Gastrocnemius medialis (tissue), 4 donors: Measurements from ENCODE around the gene CACNA2D1. TPM values are rescaled to one million over a fixed set of nuclear protein-coding genes. Genes with fewer than 3 reads are reported as not detected.
A peak's percentile ranks its signal among the peaks of the same experiment; 100 is the strongest.

Experiments
- ATAC-seq, 2 donors: fragments of 150-250 bp; one replicate each; pipeline ENCODE4 v1.9.1; 2016
- DNase-seq, 2 donors: peaks; one replicate each; pipeline ENCODE4 v3.0.0-alpha.2; 2019
- H3K27ac ChIP-seq, 4 donors: fragments of 200-600 bp; sonication (generic); 1 replicate in 1 of 4; 2 replicates in 3 of 4; pipeline ENCODE4 v1.5.1; 2016 to 2018; ENCODE audit warnings: mild to moderate bottlenecking in 2 of 4, moderate library complexity in 1 of 4
- H3K27me3 ChIP-seq, 3 donors: fragments of 200-600 bp; sonication (generic) in 2 of 3; 1 replicate in 1 of 3; 2 replicates in 2 of 3; pipeline versions ENCODE4 v1.5.1 to v1.6.0; 2016 to 2019; ENCODE audit warnings: mild to moderate bottlenecking in 1 of 3, moderate library complexity in 1 of 3
- H3K36me3 ChIP-seq, 2 donors: fragments of 200-600 bp; sonication (generic) in 1 of 2; one replicate each; pipeline ENCODE4 v1.5.1; 2017 to 2018
- H3K4me1 ChIP-seq, 2 donors: fragments of 200-600 bp; sonication (generic) in 1 of 2; one replicate each; pipeline ENCODE4 v1.5.1; 2016 to 2017; ENCODE audit warnings: mild to moderate bottlenecking in 2 of 2
- H3K4me3 ChIP-seq, 4 donors: fragments of 200-600 bp; sonication (generic) in 3 of 4; 1 replicate in 1 of 4; 2 replicates in 3 of 4; pipeline ENCODE4 v1.5.1; 2016 to 2019; ENCODE audit warnings: mild to moderate bottlenecking in 2 of 4
- H3K9me3 ChIP-seq, 3 donors: fragments of 200-600 bp; sonication (generic) in 2 of 3; 1 replicate in 1 of 3; 2 replicates in 2 of 3; pipeline ENCODE4 v1.5.1; 2016 to 2019
- POLR2A ChIP-seq, 2 donors: fragments of 450-650 bp; IDR thresholded peaks; one replicate each; pipeline ENCODE4 v1.6.1; 2017; ENCODE audit warnings: antibody characterized with exemption in 2 of 2, mild to moderate bottlenecking in 2 of 2, moderate library complexity in 2 of 2
- in situ Hi-C, 4 donors: fragments of 200-750 bp; cut with MboI; loops; one replicate each; pipeline versions ENCODE4 v1.15.0 to v1.8.0; 2017; ENCODE audit warnings: low sequenced_read_pairs in 4 of 4
- intact Hi-C: fragments of 100-400 bp; cut with DNase I; formaldehyde crosslinking; loops from one replicate; pipeline ENCODE4 v1.15.1; 2023; ENCODE audit warnings: low total_unique reads
- total RNA-seq, 4 donors: library from RNA; depleted of rRNA; stranded (reverse); fragments of >200 nt; gene quantifications; one replicate each; pipeline versions ENCODE4 v1.1.0 to v1.2.3, GENCODE V29; 2016
- TF ChIP-seq, protein P1 (sequence below), 5 experiments: fragments of 450-650 bp in 3 of 5; fragments of 200-600 bp in 2 of 5; sonication (generic) in 2 of 5; IDR thresholded peaks in 4 of 5; conservative IDR thresholded peaks in 1 of 5; 1 replicate in 4 of 5; 2 replicates in 1 of 5; pipeline ENCODE4 v1.5.1; 2016 to 2019; ENCODE audit warnings: antibody characterized with exemption in 5 of 5, mild to moderate bottlenecking in 3 of 5, moderate library complexity in 3 of 5

CACNA2D1 gene
- total RNA-seq, 4 donors from 2014 or later: 83.9 to 157 (median 120) TPM

DNA sequence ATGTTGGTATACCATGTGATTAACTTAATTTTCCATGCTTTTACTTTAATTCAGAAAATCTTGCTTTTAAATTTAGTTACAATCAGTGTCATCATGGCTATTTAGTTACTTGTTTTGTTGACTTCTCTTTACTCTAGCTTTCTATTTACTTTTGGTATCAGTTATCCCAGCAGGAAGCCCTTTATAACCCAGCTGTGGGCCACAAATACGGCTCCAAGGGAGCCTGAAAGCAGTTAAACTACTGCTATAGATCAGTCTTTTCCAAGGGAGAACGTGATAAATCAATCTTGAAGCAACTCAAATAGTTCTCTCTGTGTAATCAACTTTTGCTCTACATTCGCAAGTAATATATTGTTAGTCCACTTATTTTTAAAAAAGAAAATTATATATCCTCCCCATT is 287.4 kb downstream of the CACNA2D1 start:
- Histone ChIP-seq H3K9me3 (no peaks in the 10 kb centered on the region), H3K27me3 (no peaks in the 10 kb centered on the region), H3K27ac (no peak overlapping the region), H3K4me3 (no peak overlapping the region), H3K36me3 (no peaks in the 10 kb centered on the region), H3K4me1 (peaks cover 56 to 61% of the 10 kb centered on the region in 2 donors)
- intact Hi-C loops: no loop called here
- no peak for DNase-seq
- no peak for ATAC-seq
- in situ Hi-C loops: no loop called here
- TF ChIP-seq, protein P1, sequence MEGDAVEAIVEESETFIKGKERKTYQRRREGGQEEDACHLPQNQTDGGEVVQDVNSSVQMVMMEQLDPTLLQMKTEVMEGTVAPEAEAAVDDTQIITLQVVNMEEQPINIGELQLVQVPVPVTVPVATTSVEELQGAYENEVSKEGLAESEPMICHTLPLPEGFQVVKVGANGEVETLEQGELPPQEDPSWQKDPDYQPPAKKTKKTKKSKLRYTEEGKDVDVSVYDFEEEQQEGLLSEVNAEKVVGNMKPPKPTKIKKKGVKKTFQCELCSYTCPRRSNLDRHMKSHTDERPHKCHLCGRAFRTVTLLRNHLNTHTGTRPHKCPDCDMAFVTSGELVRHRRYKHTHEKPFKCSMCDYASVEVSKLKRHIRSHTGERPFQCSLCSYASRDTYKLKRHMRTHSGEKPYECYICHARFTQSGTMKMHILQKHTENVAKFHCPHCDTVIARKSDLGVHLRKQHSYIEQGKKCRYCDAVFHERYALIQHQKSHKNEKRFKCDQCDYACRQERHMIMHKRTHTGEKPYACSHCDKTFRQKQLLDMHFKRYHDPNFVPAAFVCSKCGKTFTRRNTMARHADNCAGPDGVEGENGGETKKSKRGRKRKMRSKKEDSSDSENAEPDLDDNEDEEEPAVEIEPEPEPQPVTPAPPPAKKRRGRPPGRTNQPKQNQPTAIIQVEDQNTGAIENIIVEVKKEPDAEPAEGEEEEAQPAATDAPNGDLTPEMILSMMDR (IDR thresholded peaks at IDR 0.05 in 4 of 5, conservative IDR thresholded peaks at IDR 0.05 in 1 of 5): no peak
- TF ChIP-seq POLR2A (IDR thresholded peaks at IDR 0.05): no peak

DNA sequence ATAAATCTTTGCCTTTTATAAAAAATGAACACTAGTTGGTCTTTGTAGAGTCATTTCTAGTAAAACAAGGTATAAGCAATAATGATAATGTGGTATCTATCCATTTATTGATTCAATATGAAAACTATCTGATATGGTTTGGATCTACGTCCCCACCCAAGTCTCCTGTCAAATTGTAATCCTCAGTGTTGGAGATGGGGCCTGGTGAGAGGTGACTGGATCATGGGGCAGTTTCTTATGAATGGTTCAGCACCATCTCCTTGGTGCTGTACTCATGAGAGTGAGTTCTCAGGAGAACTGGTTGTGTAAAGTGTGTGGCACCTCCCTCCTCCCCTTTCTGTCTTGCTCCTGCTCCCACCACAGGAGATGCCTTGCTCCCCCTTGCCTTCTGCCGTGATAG is 288.8 kb downstream of the CACNA2D1 start:
- no peak for TF ChIP-seq POLR2A (IDR thresholded peaks at IDR 0.05)
- TF ChIP-seq, protein P1 (IDR thresholded peaks at IDR 0.05 in 4 of 5, conservative IDR thresholded peaks at IDR 0.05 in 1 of 5): no peak
- Histone ChIP-seq H3K36me3 (no peaks in the 10 kb centered on the region), H3K4me3 (no peak overlapping the region), H3K27me3 (no peaks in the 10 kb centered on the region), H3K9me3 (no peaks in the 10 kb centered on the region), H3K4me1 (peaks cover 56 to 63% of the 10 kb centered on the region in 2 donors), H3K27ac (no peak overlapping the region)
- ATAC-seq: no peak
- in situ Hi-C loops: no loop called here
- intact Hi-C loops: no loop called here
- no peak for DNase-seq

DNA sequence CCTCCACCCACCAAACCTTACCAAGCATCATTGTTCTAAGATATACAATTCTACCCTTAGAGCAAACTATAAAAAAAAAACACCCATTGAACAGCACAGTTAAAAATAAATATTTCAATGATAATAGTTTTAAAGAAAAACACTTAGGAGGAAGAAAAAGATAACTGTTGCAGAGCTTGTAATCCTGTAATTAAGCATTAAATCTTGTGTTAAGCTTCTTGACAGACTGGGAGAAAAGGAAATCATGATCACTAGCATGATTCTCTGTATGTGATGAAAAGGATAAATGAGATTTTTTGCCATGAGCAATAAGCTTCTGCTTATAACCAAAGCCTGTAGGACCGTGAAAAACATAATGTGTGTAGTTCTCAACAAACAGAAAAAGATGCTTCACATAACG is 289.8 kb downstream of the CACNA2D1 start:
- in situ Hi-C loops (no loop called here), intact Hi-C loops (no loop called here)
- no peaks in the 10 kb centered on the region for H3K27me3 ChIP-seq
- TF ChIP-seq, protein P1 (IDR thresholded peaks at IDR 0.05 in 4 of 5, conservative IDR thresholded peaks at IDR 0.05 in 1 of 5): no peak
- TF ChIP-seq POLR2A (IDR thresholded peaks at IDR 0.05): no peak
- no peaks in the 10 kb centered on the region for H3K36me3 ChIP-seq
- H3K4me3 ChIP-seq: no peak overlapping the region
- peaks cover 52 to 54% of the 10 kb centered on the region in 2 donors for H3K4me1 ChIP-seq
- DNase-seq (no peak), ATAC-seq (no peak)
- H3K9me3 ChIP-seq: no peaks in the 10 kb centered on the region
- no peak overlapping the region for H3K27ac ChIP-seq

DNA sequence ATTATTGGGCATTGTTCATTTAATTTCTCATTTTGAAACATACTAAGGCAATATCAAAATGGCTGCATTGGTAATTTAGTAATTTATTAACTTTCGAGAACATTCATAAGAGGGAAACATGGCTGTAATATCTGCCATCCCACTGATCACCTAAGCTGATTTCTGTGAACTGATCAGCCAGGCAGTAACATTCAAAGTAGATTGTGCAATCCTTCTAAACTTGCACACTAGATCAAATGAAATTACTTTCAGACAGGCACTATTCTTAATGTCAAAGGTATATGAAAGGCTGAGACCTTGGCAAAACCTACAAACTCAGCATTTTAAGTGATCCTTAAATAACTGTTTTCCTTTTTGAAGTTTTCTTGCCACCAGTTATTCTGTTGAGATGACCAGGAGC is 290.7 kb downstream of the CACNA2D1 start:
- Histone ChIP-seq H3K9me3 (no peaks in the 10 kb centered on the region), H3K27ac (no peak overlapping the region), H3K4me3 (no peak overlapping the region), H3K4me1 (peaks cover 43 to 46% of the 10 kb centered on the region in 2 donors), H3K27me3 (no peaks in the 10 kb centered on the region), H3K36me3 (no peaks in the 10 kb centered on the region)
- ATAC-seq: peak in 1 of 2 donors; percentile 39
- no peak for DNase-seq
- TF ChIP-seq, protein P1 (IDR thresholded peaks at IDR 0.05 in 4 of 5, conservative IDR thresholded peaks at IDR 0.05 in 1 of 5): no peak
- no peak for TF ChIP-seq POLR2A (IDR thresholded peaks at IDR 0.05)
- in situ Hi-C loops (no loop called here), intact Hi-C loops (no loop called here)

DNA sequence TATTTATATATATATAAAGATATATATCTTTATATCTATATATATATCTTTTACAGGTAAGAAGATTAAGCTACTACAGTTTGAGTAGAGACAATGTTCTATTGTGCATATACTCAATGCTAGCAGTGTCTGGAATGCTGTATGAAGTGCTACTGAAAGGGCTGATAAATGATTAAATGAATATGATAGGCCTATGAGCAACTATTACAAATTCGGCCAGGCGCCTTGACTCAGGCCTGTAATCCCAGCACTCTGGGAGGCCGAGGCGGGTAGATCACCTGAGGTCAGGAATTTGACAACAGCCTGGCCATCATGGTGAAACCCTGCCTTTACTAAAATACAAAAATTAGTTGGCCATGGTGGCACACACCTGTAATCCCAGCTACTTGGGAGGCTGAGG is 297.1 kb downstream of the CACNA2D1 start:
- Histone ChIP-seq H3K4me1 (peaks cover 2 to 9% of the 10 kb centered on the region in 2 donors), H3K27me3 (no peaks in the 10 kb centered on the region), H3K27ac (no peak overlapping the region), H3K9me3 (no peaks in the 10 kb centered on the region), H3K36me3 (no peaks in the 10 kb centered on the region), H3K4me3 (no peak overlapping the region)
- in situ Hi-C loops: no loop called here
- no peak for DNase-seq
- intact Hi-C loops: no loop called here
- TF ChIP-seq, protein P1 (IDR thresholded peaks at IDR 0.05 in 4 of 5, conservative IDR thresholded peaks at IDR 0.05 in 1 of 5): no peak
- TF ChIP-seq POLR2A (IDR thresholded peaks at IDR 0.05): no peak
- no peak for ATAC-seq
